SH-SY5Y (cell line): Measurements from ENCODE around the gene TSHZ3.

ENCODE experiments used
- GATA2 ChIP-seq: IDR thresholded peaks from 2 replicates; pipeline ENCODE4 v1.6.1; 2011; ENCODE audit warnings: mild to moderate bottlenecking, low read depth, low read length
- GATA3 ChIP-seq: IDR thresholded peaks from 2 replicates; pipeline ENCODE4 v1.6.1; 2011; ENCODE audit warnings: low read depth, mild to moderate bottlenecking, low read length, moderate library complexity

TSHZ3 gene

GRCh38 chr19:31361728-31362127, 12.5 kb upstream of the TSHZ3 start:
- no peak for TF ChIP-seq GATA2
- TF ChIP-seq GATA3, result no peak

GRCh38 chr19:31357315-31357673, 8.1 kb upstream of the TSHZ3 start:
- no peak for TF ChIP-seq GATA2
- no peak for TF ChIP-seq GATA3

GRCh38 chr19:31356587-31357314, 7.5 kb upstream of the TSHZ3 start:
- TF ChIP-seq GATA2 (no peak), GATA3 (no peak)

- TF ChIP-seq GATA2 (no peak), GATA3 (no peak)
Measured at GRCh38 chr19:31355665-31356289, 6.5 kb upstream of the TSHZ3 start.

- TF ChIP-seq GATA2 (no peak), GATA3 (no peak)
Measured at GRCh38 chr19:31354799-31355664, 5.8 kb upstream of the TSHZ3 start.

- no peak for TF ChIP-seq GATA3
- no peak for TF ChIP-seq GATA2
Measured at GRCh38 chr19:31354316-31354715, 5.1 kb upstream of the TSHZ3 start.

GRCh38 chr19:31353833-31354232, 4.6 kb upstream of the TSHZ3 start:
- no peak for TF ChIP-seq GATA3
- no peak for TF ChIP-seq GATA2

GRCh38 chr19:31352782-31353651, 3.8 kb upstream of the TSHZ3 start:
- no peak for TF ChIP-seq GATA2

- TF ChIP-seq GATA2 (no peak), GATA3 (no peak)
Measured at GRCh38 chr19:31352296-31352781, 3.1 kb upstream of the TSHZ3 start.

GRCh38 chr19:31351855-31352195, 2.6 kb upstream of the TSHZ3 start:
- TF ChIP-seq GATA2 (no peak), GATA3 (no peak)

- TF ChIP-seq GATA3, result no peak
Measured at GRCh38 chr19:31351056-31351854, 2.0 kb upstream of the TSHZ3 start.

GRCh38 chr19:31350693-31351055, 1.4 kb upstream of the TSHZ3 start:
- TF ChIP-seq GATA2 (no peak), GATA3 (no peak)

GRCh38 chr19:31350033-31350692, 927 bp upstream of the TSHZ3 start:
- TF ChIP-seq GATA3 (no peak), GATA2 (no peak)
